Activated B cell treated with CpG ODN at 0.5 μM for 24 hours (primary cell): ENCODE results near the gene NDST4. TPM values are rescaled to one million over a fixed set of nuclear protein-coding genes. Genes with fewer than 3 reads are reported as not detected.

Experiments used
- ATAC-seq: fragments of 200-7000 bp; cut with Tn5 transposase; one replicate; pipeline ENCODE4 v1.10.0; 2021; ENCODE audit warnings: low read depth, mild to moderate bottlenecking, moderate library complexity
- CTCF ChIA-PET: fragments of 350-600 bp; sonication (Branson Sonifier 250); formaldehyde crosslinking; loops from one replicate; lab custom pipeline; 2021; ENCODE audit warnings: antibody characterized with exemption; lab: Charles Lee
- POLR2A ChIA-PET: fragments of 350-600 bp; sonication (Branson Sonifier 250); formaldehyde crosslinking; loops from one replicate; lab custom pipeline; 2021; ENCODE audit warnings: antibody characterized with exemption; lab: Charles Lee
- DNase-seq: peaks from one replicate; pipeline ENCODE4 v3.0.0; 2022
- H3K27ac Mint-ChIP-seq: one replicate; pipeline ENCODE4 v1.8.0; 2020; ENCODE audit warnings: mixed read lengths
- H3K27me3 Mint-ChIP-seq: one replicate; pipeline ENCODE4 v1.8.0; 2021; ENCODE audit warnings: mixed read lengths
- H3K36me3 Mint-ChIP-seq: one replicate; pipeline ENCODE4 v1.8.0; 2021; ENCODE audit warnings: low read depth, mixed read lengths
- H3K4me1 Mint-ChIP-seq: one replicate; pipeline ENCODE4 v1.8.0; 2021; ENCODE audit warnings: mixed read lengths
- H3K4me3 Mint-ChIP-seq: one replicate; pipeline ENCODE4 v1.8.0; 2020; ENCODE audit warnings: mild to moderate bottlenecking, mixed read lengths
- H3K9me3 Mint-ChIP-seq: one replicate; pipeline ENCODE4 v1.8.0; 2020; ENCODE audit warnings: mixed read lengths
- intact Hi-C: fragments of 100-400 bp; cut with micrococcal nuclease; formaldehyde crosslinking; loops from one replicate; pipeline ENCODE4 v1.15.1; 2024
- total RNA-seq: library from RNA; stranded (reverse); gene quantifications from 2 replicates; pipeline ENCODE4 v1.2.3, GENCODE V29; 2022
- TF ChIP-seq, protein P1 (sequence below): fragments of 200-600 bp; IDR thresholded peaks from one replicate; pipeline ENCODE4 v1.8.0; 2022; ENCODE audit warnings: antibody characterized with exemption, mild to moderate bottlenecking

Gene NDST4
- total RNA-seq, 1 donor from 2014 or later = not detected

DNA sequence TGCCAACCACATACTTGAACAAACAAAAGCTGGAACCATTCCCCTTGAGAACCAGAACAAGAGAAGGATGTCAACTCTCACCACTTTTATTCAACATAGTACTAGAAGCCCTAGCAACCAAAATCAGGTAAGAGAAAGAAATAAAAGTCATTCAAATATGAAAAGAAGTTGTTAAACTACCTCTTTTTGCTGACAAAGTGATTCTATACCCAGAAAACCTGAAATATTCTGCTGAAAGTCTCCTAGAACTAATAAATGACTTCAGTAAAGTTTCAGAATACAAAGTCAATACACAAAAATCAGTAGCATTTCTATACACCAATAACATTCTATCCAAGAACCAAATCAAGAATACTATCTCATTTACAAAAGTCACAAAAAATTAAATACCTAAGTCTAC, 327.9 kb downstream of the NDST4 start:
- POLR2A ChIA-PET = no interaction called here
- no peak overlapping the region for H3K4me3 Mint-ChIP-seq
- H3K9me3 Mint-ChIP-seq = no peaks in the 10 kb centered on the region
- CTCF ChIA-PET = no interaction called here
- peaks cover 4% of the 10 kb centered on the region for H3K27me3 Mint-ChIP-seq
- no peaks in the 10 kb centered on the region for H3K4me1 Mint-ChIP-seq
- DNase-seq (no peak), ATAC-seq (no peak)
- no peak overlapping the region for H3K27ac Mint-ChIP-seq
- no peaks in the 10 kb centered on the region for H3K36me3 Mint-ChIP-seq
- TF ChIP-seq, protein P1, sequence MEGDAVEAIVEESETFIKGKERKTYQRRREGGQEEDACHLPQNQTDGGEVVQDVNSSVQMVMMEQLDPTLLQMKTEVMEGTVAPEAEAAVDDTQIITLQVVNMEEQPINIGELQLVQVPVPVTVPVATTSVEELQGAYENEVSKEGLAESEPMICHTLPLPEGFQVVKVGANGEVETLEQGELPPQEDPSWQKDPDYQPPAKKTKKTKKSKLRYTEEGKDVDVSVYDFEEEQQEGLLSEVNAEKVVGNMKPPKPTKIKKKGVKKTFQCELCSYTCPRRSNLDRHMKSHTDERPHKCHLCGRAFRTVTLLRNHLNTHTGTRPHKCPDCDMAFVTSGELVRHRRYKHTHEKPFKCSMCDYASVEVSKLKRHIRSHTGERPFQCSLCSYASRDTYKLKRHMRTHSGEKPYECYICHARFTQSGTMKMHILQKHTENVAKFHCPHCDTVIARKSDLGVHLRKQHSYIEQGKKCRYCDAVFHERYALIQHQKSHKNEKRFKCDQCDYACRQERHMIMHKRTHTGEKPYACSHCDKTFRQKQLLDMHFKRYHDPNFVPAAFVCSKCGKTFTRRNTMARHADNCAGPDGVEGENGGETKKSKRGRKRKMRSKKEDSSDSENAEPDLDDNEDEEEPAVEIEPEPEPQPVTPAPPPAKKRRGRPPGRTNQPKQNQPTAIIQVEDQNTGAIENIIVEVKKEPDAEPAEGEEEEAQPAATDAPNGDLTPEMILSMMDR = no peak
- intact Hi-C loops = no loop called here

DNA sequence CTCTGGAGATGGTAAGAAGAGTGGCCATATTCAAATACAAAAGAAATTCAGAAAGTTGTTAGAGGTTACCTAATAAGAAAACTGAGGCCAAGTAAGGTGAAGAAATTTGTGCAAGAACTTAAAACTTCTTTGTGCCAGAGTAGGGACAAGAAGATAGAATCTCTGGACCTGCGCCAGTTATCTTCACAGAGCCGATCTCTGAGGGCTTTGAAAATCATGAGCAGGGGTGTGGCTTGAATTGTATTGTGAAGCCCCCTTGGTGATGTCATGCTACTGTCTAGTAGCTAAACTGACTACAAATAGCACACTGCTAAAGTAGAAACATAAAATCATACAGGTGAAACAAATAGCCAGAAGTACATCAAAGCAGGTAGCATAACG, 330.2 kb downstream of the NDST4 start:
- Mint-ChIP-seq H3K4me1 (no peaks in the 10 kb centered on the region), H3K27ac (no peak overlapping the region), H3K4me3 (no peak overlapping the region), H3K36me3 (no peaks in the 10 kb centered on the region), H3K9me3 (no peaks in the 10 kb centered on the region), H3K27me3 (peaks cover 6% of the 10 kb centered on the region)
- ChIA-PET CTCF (no interaction called here), POLR2A (no interaction called here)
- intact Hi-C loops = no loop called here
- ATAC-seq = no peak
- no peak for DNase-seq
- TF ChIP-seq, protein P1 = no peak

DNA sequence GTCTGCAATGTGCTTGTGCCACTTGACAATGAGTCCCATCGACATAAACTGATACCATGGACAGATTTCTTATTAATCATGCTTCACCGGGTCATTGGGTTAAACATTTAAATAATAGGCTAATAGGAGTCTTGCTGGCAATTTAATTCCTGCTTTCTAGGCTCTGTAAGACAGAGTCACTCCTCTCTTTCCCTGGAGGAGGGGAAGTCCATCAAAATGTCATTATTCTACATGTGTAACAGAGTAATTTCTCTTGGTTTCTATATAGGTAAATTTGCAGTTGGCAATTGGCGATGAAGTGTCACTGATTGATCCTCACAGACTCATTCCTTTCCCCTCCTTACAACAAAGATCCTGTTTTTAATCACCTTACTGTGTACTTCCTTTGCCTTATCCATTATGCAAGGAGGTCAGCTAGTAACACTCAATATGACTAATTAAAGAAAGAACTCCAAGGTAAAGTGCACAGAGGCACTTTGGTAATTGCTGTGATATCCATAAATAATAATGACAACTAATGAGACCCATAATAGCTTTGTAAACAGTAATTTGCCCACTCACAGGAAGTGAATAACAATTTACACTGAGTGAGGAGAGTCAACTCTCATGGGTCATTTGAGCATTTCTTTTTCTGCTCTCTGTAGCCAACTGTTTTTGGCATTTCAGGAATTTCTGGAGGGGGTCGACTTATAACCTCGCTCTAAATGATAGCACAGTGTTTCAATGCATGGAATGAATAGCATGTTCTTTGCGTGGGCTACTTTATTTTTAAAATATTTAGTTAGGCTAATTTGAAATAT, 330.8 kb downstream of the NDST4 start:
- ChIA-PET CTCF (no interaction called here), POLR2A (no interaction called here)
- TF ChIP-seq, protein P1 = no peak
- Mint-ChIP-seq H3K36me3 (no peaks in the 10 kb centered on the region), H3K4me1 (no peaks in the 10 kb centered on the region), H3K9me3 (no peaks in the 10 kb centered on the region), H3K27me3 (peaks cover 6% of the 10 kb centered on the region), H3K27ac (no peak overlapping the region), H3K4me3 (no peak overlapping the region)
- ATAC-seq (no peak), DNase-seq (no peak)
- intact Hi-C loops = no loop called here

DNA sequence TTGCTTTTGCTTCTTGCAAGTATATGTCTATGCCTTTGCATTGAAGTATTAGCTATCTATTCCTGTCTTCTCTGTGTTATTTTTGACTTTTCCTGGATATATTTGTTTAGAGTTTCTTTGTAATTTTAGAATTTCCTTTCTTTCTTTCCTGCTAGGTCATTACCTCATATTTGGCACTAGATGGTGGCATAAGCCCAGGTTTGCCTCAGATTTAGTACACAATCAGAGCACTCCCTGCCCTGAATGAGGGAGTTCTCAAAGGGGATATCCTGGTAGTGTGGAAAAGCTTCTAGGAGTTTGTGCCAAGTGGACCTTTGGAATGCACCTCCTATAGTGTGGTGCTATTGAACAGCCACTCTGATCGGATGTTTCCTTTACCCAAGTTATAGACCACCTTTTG, 333.2 kb downstream of the NDST4 start:
- Mint-ChIP-seq H3K27me3 (peaks cover 6% of the 10 kb centered on the region), H3K4me3 (no peak overlapping the region), H3K4me1 (no peaks in the 10 kb centered on the region), H3K27ac (no peak overlapping the region), H3K9me3 (no peaks in the 10 kb centered on the region), H3K36me3 (no peaks in the 10 kb centered on the region)
- ChIA-PET CTCF (no interaction called here), POLR2A (no interaction called here)
- TF ChIP-seq, protein P1 = no peak
- DNase-seq (no peak), ATAC-seq (no peak)
- intact Hi-C loops = no loop called here
